Neural progenitor cell (in vitro differentiated cells): ENCODE measurements around the gene CAMKMT. TPM values are rescaled to one million over a fixed set of nuclear protein-coding genes. Genes with fewer than 3 reads are reported as not detected.

Experiments
- DNase-seq: peaks from one replicate; pipeline ENCODE4 v3.0.0-alpha.2; 2016; ENCODE audit warnings: low spot score
- H2AFZ ChIP-seq: fragments of 200-600 bp; sonication (generic); replicated peaks from 2 replicates; pipeline ENCODE4 v1.6.1; 2016; ENCODE audit warnings: antibody characterized with exemption
- H3F3A ChIP-seq: fragments of 200-600 bp; sonication (generic); 2 replicates; pipeline ENCODE4 v1.6.1; 2016; ENCODE audit warnings: antibody characterized with exemption, low read depth
- H3K27ac ChIP-seq: fragments of 200-600 bp; sonication (generic); 2 replicates; pipeline ENCODE4 v1.5.1; 2016; ENCODE audit warnings: mild to moderate bottlenecking
- H3K27me3 ChIP-seq: fragments of 200-600 bp; sonication (generic); 2 replicates; pipeline ENCODE4 v1.6.1; 2016; ENCODE audit warnings: mild to moderate bottlenecking, moderate library complexity
- H3K36me3 ChIP-seq: fragments of 200-600 bp; sonication (generic); 2 replicates; pipeline ENCODE4 v1.5.1; 2016
- H3K4me1 ChIP-seq: fragments of 200-600 bp; sonication (generic); 2 replicates; pipeline ENCODE4 v1.6.1; 2016; ENCODE audit warnings: mixed run types
- H3K4me2 ChIP-seq: fragments of 200-600 bp; sonication (generic); 2 replicates; pipeline ENCODE4 v1.6.1; 2016
- H3K4me3 ChIP-seq: fragments of 200-600 bp; sonication (generic); 2 replicates; pipeline ENCODE4 v1.5.1; 2016
- H3K79me2 ChIP-seq: fragments of 200-600 bp; sonication (generic); 2 replicates; pipeline ENCODE4 v1.6.1; 2016; ENCODE audit warnings: low read depth
- H3K9ac ChIP-seq: fragments of 200-600 bp; sonication (generic); 2 replicates; pipeline ENCODE4 v1.6.1; 2016
- H3K9me3 ChIP-seq: fragments of 200-600 bp; sonication (generic); 2 replicates; pipeline ENCODE4 v1.5.1; 2016; ENCODE audit warnings: low read depth
- H4K20me1 ChIP-seq: fragments of 200-600 bp; sonication (generic); 2 replicates; pipeline ENCODE4 v1.6.1; 2016; ENCODE audit warnings: low read depth
- H3K27ac Mint-ChIP-seq: 3 replicates; pipeline ENCODE4 v1.8.0; 2021; ENCODE audit warnings: mixed read lengths
- H3K27me3 Mint-ChIP-seq: 2 replicates; pipeline ENCODE4 v1.8.0; 2022; ENCODE audit warnings: low read depth, mild to moderate bottlenecking, inconsistent platforms, moderate library complexity, mixed read lengths; ENCODE audit not compliant: insufficient read depth
- H3K36me3 Mint-ChIP-seq: 3 replicates; pipeline ENCODE4 v1.8.0; 2021; ENCODE audit warnings: mixed read lengths
- H3K4me1 Mint-ChIP-seq: 3 replicates; pipeline ENCODE4 v1.8.0; 2021; ENCODE audit warnings: mixed read lengths
- H3K4me3 Mint-ChIP-seq: 3 replicates; pipeline ENCODE4 v1.8.0; 2021; ENCODE audit warnings: mild to moderate bottlenecking, moderate library complexity, mixed read lengths
- H3K9me3 Mint-ChIP-seq: 3 replicates; pipeline ENCODE4 v1.8.0; 2020; ENCODE audit warnings: mixed read lengths
- EZH2 ChIP-seq: fragments of 200-600 bp; sonication (generic); IDR thresholded peaks from 2 replicates; pipeline ENCODE4 v1.6.1; 2017; ENCODE audit warnings: antibody characterized with exemption, mild to moderate bottlenecking, moderate library complexity
- EZH2phosphoT487 ChIP-seq: fragments of 200-600 bp; sonication (generic); IDR thresholded peaks from 2 replicates; pipeline ENCODE4 v1.6.1; 2017; ENCODE audit warnings: antibody characterized with exemption
- total RNA-seq: library from RNA; depleted of rRNA; stranded (reverse); fragments of >200 nt; gene quantifications from 2 replicates; pipeline ENCODE4 v1.2.3, GENCODE V29; 2015; ENCODE audit warnings: low replicate concordance
- TF ChIP-seq, protein P1 (sequence below): fragments of 200-600 bp; sonication (generic); IDR thresholded peaks from 2 replicates; pipeline ENCODE4 v1.5.1; 2017; ENCODE audit warnings: antibody characterized with exemption, mild to moderate bottlenecking

The CAMKMT gene
- total RNA-seq, 1 donor from 2014 or later, result 28.5 TPM

DNA sequence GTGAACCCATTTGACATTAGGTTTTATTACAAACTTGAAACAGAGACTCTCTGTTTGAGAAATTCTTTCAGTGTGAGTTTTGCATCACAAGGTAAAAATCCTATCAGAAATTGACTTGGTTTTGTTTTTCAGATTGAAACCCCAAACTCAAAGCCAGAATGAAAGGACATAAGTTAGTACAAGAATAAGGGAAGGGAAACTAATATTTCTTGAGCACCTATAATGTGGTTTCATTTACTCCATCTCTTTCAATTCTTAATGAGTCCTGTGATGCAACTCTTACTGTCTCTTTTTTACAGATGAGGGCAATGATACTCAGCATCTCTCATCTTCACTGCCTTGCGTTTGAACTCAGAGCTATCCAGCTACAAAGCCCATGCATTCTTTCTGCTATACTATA is 369.8 kb downstream of the CAMKMT start:
- peaks cover 15% of the 10 kb centered on the region for H3K9me3 ChIP-seq
- H3K27ac Mint-ChIP-seq, result no peak overlapping the region
- H3K27ac ChIP-seq, result no peak overlapping the region
- no peak overlapping the region for H3K4me3 ChIP-seq
- TF ChIP-seq EZH2phosphoT487 (no peak), EZH2 (no peak)
- TF ChIP-seq, protein P1, sequence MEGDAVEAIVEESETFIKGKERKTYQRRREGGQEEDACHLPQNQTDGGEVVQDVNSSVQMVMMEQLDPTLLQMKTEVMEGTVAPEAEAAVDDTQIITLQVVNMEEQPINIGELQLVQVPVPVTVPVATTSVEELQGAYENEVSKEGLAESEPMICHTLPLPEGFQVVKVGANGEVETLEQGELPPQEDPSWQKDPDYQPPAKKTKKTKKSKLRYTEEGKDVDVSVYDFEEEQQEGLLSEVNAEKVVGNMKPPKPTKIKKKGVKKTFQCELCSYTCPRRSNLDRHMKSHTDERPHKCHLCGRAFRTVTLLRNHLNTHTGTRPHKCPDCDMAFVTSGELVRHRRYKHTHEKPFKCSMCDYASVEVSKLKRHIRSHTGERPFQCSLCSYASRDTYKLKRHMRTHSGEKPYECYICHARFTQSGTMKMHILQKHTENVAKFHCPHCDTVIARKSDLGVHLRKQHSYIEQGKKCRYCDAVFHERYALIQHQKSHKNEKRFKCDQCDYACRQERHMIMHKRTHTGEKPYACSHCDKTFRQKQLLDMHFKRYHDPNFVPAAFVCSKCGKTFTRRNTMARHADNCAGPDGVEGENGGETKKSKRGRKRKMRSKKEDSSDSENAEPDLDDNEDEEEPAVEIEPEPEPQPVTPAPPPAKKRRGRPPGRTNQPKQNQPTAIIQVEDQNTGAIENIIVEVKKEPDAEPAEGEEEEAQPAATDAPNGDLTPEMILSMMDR, result no peak
- peaks cover 7% of the 10 kb centered on the region for H3F3A ChIP-seq
- no peak overlapping the region for H3K9ac ChIP-seq
- DNase-seq, result no peak
- H3K4me2 ChIP-seq, result no peak overlapping the region
- H3K27me3 ChIP-seq, result no peaks in the 10 kb centered on the region
- no peaks in the 10 kb centered on the region for H3K4me1 Mint-ChIP-seq
- no peaks in the 10 kb centered on the region for H3K4me1 ChIP-seq
- H3K9me3 Mint-ChIP-seq, result peaks cover 8% of the 10 kb centered on the region
- H3K27me3 Mint-ChIP-seq, result no peaks in the 10 kb centered on the region
- H3K36me3 Mint-ChIP-seq, result no peaks in the 10 kb centered on the region
- H3K4me3 Mint-ChIP-seq, result no peak overlapping the region
- no peak overlapping the region for H2AFZ ChIP-seq
- H4K20me1 ChIP-seq, result no peaks in the 10 kb centered on the region
- no peaks in the 10 kb centered on the region for H3K79me2 ChIP-seq
- H3K36me3 ChIP-seq, result peaks cover under 1% of the 10 kb centered on the region

DNA sequence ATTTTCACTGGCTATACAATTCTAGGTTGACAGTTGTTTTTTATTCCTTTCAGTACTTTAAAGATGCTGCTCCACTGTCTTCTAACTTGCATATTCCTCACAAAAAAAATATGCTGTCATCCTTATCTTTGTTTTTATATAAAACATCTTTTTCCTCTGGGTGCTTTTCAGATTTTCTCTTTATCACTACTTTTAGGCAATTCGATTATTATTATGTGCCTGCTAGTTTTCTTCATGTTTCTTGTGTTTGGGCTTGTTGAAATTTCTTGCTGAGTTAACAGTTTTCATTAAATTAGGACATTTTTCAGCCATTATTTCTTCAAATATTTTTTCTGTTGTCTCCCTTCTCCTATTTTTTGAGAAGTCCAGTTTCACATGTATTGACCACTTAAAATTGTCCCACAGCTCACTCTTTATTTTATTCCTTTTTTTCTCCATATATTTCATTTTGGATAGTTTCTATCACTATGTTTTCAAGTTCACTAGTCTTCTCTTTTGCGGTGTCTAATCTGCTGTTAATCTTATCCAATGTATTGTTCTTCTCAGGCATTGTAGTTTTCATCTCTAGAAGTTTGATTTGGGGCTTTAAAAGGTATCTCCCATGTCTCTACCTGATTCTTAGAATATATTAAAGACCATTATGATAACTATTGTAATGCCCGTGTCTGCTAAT is 374.7 kb downstream of the CAMKMT start:
- Histone ChIP-seq H3K9me3 (peaks cover 21% of the 10 kb centered on the region), H3K27ac (no peak overlapping the region), H3K36me3 (peaks cover 5% of the 10 kb centered on the region), H3K4me1 (no peaks in the 10 kb centered on the region), H3F3A (peaks cover under 1% of the 10 kb centered on the region), H3K9ac (no peak overlapping the region), H3K79me2 (no peaks in the 10 kb centered on the region), H3K4me3 (no peak overlapping the region), H2AFZ (no peak overlapping the region), H3K4me2 (no peak overlapping the region), H4K20me1 (no peaks in the 10 kb centered on the region), H3K27me3 (no peaks in the 10 kb centered on the region)
- Mint-ChIP-seq H3K27ac (no peak overlapping the region), H3K4me1 (no peaks in the 10 kb centered on the region), H3K36me3 (no peaks in the 10 kb centered on the region), H3K27me3 (no peaks in the 10 kb centered on the region), H3K9me3 (peaks cover 15% of the 10 kb centered on the region), H3K4me3 (no peak overlapping the region)
- TF ChIP-seq, protein P1, result no peak
- DNase-seq, result no peak

DNA sequence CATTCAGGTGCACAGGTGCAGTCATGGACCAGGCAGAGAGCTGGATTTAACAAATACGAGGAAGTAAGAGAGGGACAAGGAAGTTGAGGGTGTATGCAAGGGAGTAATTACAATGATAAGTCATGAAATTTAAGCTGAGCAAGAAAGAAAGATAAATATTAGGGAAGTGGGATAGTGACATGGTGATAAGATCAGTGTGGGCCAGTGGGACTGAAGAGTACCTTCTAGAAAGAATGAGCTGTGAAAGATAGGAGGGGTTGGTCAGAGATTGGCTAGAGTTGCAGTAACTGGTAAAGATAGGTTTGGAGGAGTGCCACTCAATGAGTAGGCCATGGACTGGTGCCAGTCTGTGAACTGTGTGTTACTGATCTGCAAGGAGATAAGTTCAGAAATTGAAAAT is 378.9 kb downstream of the CAMKMT start:
- no peak overlapping the region for H3K27ac ChIP-seq
- H3K4me3 ChIP-seq, result no peak overlapping the region
- H3K36me3 Mint-ChIP-seq, result no peaks in the 10 kb centered on the region

More for the DNA sequence above, 378.9 kb downstream of the CAMKMT start:
- H3K9me3 Mint-ChIP-seq, result peaks cover 15% of the 10 kb centered on the region
- Histone ChIP-seq H3F3A (peaks cover 6% of the 10 kb centered on the region), H4K20me1 (no peaks in the 10 kb centered on the region), H3K4me2 (no peak overlapping the region), H3K79me2 (no peaks in the 10 kb centered on the region), H3K9me3 (peaks cover 13% of the 10 kb centered on the region), H3K36me3 (peaks cover 5% of the 10 kb centered on the region), H2AFZ (no peak overlapping the region), H3K27me3 (no peaks in the 10 kb centered on the region), H3K4me1 (peaks cover 10% of the 10 kb centered on the region), H3K9ac (no peak overlapping the region)
- no peak overlapping the region for H3K27ac Mint-ChIP-seq
- TF ChIP-seq EZH2phosphoT487, result no peak
- TF ChIP-seq, protein P1, result no peak
- peaks cover 9% of the 10 kb centered on the region for H3K4me1 Mint-ChIP-seq
- DNase-seq, result no peak
- no peaks in the 10 kb centered on the region for H3K27me3 Mint-ChIP-seq
- no peak overlapping the region for H3K4me3 Mint-ChIP-seq
